ENCODE measurements around the gene PRMT9.

PRMT9 gene

DNA sequence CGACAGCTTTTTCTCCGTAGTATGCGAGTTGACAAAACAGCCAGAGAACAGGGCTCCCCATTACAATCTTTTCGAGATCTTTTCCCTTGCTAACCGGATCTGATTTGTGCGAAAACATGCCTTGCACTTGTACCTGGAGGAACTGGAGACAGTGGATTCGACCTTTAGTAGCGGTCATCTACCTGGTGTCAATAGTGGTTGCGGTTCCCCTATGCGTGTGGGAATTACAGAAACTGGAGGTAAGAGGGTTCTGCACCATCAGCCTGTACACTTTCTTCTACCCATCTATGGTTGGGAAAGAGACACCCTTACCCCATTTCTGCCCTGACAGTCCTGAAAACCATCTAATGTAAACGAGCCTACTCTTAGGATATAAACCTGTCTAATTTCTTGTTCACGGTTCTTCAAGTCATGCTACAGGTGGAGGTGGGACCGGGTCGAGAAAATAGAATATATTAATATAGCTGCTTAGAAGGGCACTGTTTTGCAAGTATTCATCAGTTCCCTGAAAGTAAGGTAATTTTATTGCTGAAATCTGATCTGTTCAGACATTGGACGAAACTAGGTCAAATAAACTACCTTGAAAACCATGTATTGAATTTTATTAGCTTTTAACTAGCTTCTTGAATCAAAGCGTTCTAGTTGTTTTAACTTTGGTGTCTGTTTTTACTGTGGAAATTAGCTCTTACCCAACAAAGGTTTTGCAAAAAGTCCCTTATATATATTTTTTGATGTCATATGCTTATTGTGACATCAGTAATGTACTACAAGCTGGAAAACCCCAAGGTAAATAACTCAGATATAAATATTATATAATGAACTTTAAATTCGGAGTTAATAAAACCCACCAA is 65.9 kb downstream of the PRMT9 start:
- no peak for DNase-seq (ENCODE audit: low read depth)

DNA sequence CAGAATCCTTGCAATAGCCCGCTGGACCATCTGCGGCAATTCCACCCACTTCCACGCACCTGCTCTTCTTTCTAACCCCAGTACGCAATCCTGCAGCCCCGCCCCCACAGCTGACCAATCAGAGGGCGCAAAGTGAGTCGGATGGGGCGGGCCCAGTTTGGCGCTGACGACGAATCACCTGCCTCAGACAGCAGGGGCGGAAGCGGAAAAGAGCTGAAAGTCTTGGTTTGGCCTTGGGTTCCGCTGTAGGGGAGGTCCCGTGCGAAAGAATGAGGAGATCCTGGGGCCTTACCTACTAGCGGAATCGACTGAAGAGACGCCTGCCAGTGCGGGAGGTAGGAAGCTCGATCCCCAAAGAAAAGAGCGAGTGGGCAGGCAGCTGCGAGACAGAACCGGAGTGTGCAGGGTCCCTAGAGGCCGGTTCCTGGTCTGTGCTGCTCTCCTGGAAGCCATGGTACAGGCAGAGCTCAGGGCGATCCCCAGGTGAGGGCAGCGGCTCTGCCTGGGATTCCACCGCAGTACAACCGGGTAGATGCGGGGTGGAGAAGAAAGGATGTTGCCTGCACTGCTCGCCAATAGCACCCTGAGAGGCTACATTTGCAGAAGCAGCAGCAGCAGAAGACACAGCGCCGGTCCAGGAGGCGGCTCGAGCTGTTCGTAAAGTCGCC is 66.7 kb downstream of the PRMT9 start, which contains the start of gene TMEM184C:
TMEM184C (plus strand) TSS at position 225 of the 668 bp plus-strand sequence. CDS start 560 bp downstream, outside the sequence.
- peak; percentile 99 for DNase-seq (ENCODE audit: low read depth)

DNA sequence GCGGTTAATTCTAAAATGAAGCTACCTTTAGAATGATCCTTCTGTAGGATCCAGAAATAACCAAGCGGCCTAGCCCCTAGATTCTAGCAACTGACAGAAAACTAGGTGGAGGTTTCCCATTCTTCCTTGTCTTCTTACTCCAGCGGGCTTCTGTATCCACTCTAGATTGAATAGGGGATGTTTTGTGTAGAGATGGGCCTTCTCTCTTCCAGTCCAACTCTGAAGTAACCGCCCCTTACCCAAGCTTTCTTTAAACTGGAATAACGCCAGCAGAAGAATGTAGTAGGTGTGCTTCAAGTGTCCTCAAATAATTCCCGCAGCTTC is 67.2 kb downstream of the PRMT9 start:
- DNase-seq (ENCODE audit: low read depth): no peak

DNA sequence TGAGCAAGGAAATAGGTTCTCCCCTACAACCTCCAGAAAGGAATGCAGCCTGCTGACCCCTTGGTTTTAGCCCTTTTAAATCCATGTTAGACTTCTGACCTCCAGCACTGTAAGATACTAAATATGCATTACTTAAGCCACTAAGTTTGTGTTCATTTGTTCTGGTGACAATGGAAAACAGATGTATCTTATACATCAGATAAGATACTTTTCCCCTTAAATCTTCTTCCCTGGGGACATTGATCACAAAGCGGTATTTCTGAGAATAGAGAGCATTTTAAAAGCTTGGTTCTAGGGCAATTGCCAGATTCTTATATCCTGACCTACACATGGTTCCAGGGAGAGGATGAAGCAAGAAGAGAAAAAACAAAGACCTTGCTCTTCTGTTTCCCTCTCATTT is 73.3 kb downstream of the PRMT9 start:
- no peak for DNase-seq (ENCODE audit: low read depth)

DNA sequence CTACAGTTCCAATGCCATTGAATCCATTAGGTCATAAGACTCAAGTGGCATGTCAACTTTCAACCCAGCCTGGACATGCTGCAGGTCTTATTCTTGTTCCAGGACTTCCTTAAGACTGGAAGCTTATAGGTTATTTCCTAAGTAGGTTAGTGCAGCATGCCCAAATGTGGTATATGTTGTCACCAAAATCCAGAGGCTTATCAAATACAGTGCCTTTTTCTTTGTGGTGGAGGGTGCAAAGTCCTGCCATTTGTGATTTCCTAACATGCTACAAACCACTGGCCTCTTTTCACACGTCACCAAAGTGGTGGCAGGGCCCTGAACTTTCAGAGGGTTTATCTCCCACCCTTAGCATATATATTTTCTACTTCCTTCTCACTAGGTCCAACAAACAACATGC is 76.5 kb downstream of the PRMT9 start:
- DNase-seq (ENCODE audit: low read depth): no peak

DNA sequence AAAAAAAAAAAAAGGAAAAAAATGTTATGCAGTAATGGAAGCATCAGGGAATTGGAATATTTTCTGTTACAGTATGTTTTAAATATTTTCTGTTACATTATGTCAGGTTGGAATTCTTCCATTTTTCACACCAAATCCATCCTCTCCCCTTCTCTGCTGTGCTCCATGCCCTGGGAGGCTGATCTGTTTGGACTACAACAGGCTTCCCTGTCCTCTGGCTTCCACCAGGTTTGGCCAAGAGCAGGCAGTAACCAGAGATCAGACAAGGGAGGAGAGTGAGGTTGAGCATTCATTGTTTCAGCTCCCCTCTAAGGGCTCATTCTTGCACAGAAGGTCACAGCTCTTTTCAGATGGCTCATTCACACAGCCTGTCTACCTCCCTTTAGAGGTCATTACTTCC is 78.5 kb downstream of the PRMT9 start:
- no peak for DNase-seq (ENCODE audit: low read depth)

DNA sequence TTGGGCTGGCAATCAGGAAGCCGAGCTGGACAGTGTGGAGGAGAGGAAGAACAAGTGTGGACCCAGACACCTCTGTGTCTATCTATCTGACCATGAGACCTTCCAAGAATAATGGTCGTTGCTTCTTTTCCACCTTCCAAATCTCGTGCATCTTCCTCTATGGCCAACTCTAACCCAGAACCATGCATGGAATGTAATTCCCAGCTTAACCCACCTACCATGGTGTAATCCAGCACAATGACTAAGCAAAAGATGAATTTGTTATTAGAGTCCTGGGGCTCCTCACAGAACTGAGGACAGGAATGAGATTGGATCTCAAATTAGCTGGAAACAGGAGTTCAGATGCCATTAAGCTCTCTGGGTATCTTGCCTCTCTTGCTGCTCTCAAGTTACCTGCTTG is 84.2 kb downstream of the PRMT9 start:
- DNase-seq (ENCODE audit: low read depth): no peak

DNA sequence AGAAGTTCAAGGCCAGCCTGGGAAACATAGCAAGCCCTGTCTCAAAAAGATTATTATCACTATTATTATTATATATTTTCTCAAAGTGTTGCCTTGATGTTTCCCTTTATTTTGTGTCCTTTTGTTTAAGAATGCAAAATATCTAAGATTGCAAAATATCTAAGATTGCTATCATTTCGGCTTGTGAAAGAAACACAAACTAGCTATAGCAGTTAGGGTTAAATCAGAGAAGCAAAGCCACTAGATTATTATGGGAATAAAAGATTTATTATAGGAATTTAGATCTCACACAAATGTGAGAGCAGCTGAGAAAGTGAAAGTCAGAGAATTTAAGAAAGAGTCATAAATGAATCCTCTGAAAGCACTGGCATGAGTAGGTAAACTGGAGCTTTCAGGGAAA is 84.8 kb downstream of the PRMT9 start:
- no peak for DNase-seq (ENCODE audit: low read depth)

DNA sequence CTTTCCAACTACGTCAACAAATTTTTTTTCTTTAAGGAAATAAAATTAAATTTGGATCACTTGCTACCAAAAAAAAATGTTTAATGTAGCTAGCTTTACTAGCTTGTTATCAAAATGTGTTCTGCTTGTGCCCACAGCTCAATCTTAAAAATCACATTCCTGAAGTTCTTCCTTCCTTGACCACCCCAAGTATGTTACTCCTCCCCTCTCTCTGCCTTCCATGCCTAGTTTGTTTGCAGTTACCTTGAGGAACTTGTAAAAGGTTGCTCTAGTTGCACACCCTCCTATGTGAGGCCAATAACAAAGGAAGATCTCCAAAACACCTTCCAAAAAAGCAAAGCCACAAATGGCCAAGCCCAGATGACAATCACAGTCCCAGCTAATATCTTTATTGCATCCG is 86.4 kb downstream of the PRMT9 start:
- DNase-seq (ENCODE audit: low read depth): no peak

DNA sequence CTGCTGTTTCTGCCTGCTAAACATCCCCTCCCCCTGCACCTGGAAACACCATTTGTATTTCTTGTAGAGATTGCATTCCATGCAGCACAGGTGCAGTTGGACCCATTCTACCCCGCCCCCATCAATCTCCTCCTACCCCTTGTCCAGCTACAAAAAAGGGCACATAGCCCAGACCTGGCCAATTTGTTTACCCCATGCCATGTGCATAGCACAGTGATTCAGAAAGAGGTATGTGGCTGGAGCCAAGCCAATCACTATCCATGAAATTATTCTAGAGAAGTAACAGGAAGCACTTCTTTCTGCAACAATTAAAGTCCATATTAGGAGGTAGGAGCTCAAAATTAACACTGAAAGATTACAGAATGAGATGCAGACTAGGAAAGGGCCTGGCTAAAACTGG is 87.0 kb downstream of the PRMT9 start:
- DNase-seq (ENCODE audit: low read depth): no peak

DNA sequence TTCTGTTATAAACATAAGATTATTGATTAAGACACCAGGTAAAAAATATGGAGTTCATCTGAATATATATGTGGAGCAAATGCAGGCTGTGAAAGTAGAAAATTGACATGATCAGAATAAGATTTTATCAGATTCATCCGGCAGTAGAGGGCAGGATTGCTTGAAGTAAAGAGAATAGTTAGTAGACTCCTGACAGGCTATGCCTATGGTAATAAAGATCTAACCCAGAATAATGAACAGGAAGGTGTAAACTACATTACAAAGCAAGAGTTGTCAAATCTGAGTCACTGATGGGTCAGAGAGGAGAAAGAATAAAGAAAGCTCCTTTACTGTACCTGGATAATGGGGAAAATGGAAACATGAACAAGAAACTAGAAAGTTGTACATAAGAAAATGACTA is 87.6 kb downstream of the PRMT9 start:
- no peak for DNase-seq (ENCODE audit: low read depth)

DNA sequence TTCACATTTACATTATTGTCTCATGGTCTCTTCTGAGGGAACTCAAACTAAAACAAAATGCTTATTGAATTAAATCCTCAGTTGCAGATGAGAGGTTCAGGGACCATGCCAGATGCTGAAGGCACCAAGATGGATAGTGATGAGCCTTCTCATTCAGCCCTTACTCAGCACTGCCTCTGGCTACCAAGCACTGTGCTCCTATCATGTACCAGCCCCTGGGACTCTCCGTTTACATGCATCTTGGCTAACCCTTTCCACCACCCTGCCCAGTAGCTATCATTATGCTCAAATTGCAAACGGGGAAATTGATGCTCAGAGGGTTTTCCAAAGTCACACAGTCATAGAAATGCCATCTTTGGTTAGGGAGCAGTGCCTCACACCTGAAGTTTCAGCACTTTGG is 89.4 kb downstream of the PRMT9 start:
- no peak for DNase-seq (ENCODE audit: low read depth)

DNA sequence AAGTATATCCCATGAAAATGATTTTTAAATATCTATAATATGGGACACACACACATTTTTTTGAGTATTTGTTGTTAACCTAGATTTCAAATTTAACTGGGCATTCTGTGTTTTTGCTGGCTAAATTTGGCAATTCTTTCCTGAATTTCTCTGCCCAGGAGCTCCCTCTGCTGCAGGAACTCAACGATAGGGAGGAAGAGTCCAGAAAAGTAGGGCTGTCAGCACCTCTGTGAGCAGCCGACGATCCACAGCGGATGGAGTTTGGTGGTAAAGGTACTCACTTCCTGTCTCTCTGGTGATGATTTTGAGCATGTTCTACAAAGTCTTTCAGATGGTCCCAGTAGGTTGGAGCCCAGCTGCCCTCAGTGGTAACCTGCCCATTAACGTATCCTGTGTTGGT is 89.9 kb downstream of the PRMT9 start:
- DNase-seq (ENCODE audit: low read depth): no peak

DNA sequence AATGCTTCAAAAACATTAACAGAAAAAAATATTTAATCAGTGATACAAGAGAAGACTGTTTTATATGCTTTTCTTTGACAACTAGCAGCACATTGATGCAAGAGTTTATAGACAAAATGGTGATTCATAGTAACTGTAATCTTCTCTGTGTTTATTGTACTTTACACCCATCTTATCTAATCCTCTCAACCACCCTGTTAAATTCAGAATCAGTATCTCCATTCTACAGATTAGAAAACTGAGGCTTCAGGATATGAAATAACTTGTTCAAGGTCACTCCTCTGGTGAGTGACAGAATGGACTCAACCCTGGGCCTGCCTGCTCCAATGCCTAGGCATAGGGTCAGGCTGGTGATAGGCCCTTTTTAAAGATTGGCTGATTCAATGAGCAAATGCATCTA is 92.9 kb downstream of the PRMT9 start:
- no peak for DNase-seq (ENCODE audit: low read depth)

DNA sequence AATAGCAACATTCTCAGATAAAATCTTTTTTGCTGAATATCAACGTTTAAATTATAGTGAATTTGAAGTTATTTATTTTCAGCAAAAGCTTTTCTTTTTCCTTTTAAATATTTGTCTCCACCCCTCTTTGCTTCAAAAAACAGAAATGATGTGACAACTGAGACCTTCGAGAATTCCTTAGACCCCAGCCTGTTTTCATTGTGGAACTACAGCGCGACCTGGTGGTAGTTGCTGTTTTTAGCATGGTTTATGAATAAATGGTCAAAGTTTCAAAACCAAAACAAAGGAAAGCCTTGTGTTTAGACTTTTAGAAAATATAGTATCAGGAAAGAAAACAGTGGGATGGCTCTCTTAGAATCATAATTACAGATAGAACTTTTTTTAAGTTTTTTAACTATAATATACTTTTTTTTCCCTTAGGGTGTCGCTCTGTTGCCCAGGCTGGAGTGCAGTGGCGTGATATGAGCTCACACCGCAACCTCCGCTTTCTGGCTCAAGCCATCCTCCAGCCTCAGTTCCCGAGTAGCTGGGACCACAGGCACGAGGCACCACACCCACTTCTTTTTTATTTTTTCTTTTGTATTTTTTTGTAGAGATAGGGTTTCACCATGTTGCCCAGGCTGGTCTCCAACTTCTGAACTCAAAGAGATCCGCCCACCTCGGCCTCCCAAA is 93.6 kb downstream of the PRMT9 start:
- DNase-seq (ENCODE audit: low read depth): peak; percentile 10

DNA sequence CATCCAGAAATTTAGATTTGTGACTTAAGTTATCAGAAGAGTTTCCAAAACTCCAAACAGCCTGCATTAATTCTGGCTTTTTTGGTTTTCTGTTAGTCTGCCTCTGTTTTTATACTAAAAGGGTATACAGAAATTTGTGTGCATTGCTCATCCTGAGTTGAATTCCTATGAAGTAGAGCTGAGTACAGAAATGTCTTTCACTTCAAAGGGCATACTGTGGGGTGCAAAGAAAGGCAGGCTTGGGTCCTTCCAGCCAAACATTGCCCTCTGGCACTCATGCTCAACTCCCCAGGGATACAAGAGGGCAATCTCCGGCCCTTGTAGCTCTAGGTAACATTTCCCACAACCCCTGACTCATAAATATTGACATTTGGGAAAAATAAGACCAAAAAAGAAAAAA is 94.4 kb downstream of the PRMT9 start:
- no peak for DNase-seq (ENCODE audit: low read depth)
